Choroid plexus epithelial cell (primary cell): ENCODE results near the gene ADARB2.

Experiments used
- DNase-seq: peaks from one replicate; pipeline ENCODE4 v3.0.0-alpha.2; 2010; ENCODE audit warnings: low read depth
- H3K4me3 ChIP-seq: 2 replicates; pipeline ENCODE4 v1.5.1; 2011; ENCODE audit warnings: low read depth, mild to moderate bottlenecking, control low read depth, low read length, moderate library complexity
- CTCF ChIP-seq: conservative IDR thresholded peaks from 2 replicates; pipeline ENCODE4 v1.5.1; 2011; ENCODE audit warnings: low read depth, mild to moderate bottlenecking, control low read depth, inconsistent platforms, low read length, moderate library complexity

The ADARB2 gene

GRCh38 chr10:1530871-1531517, 206.3 kb downstream of the ADARB2 start:
- no peak overlapping the region for H3K4me3 ChIP-seq
- no peak for TF ChIP-seq CTCF

GRCh38 chr10:1529806-1530413, 207.4 kb downstream of the ADARB2 start:
- TF ChIP-seq CTCF = no peak

More at GRCh38 chr10:1530871-1531517, 206.3 kb downstream of the ADARB2 start:
- DNase-seq = no peak

GRCh38 chr10:1527951-1528350, 209.4 kb downstream of the ADARB2 start:
- no peak overlapping the region for H3K4me3 ChIP-seq
- DNase-seq = no peak
- TF ChIP-seq CTCF = no peak

More at GRCh38 chr10:1529806-1530413, 207.4 kb downstream of the ADARB2 start:
- H3K4me3 ChIP-seq = no peak overlapping the region
- no peak for DNase-seq

GRCh38 chr10:1526436-1527055, 210.8 kb downstream of the ADARB2 start:
- no peak overlapping the region for H3K4me3 ChIP-seq
- TF ChIP-seq CTCF = no peak
- DNase-seq = no peak

GRCh38 chr10:1525354-1526162, 211.8 kb downstream of the ADARB2 start:
- H3K4me3 ChIP-seq = no peak overlapping the region
- no peak for DNase-seq
- no peak for TF ChIP-seq CTCF

- H3K4me3 ChIP-seq = no peak overlapping the region
- no peak for DNase-seq
- no peak for TF ChIP-seq CTCF
Measured at GRCh38 chr10:1524540-1524939, 212.8 kb downstream of the ADARB2 start.
